HL-60/S4 (cell line): Measurements from ENCODE around the gene FMN2.
"Not testable (repeated sequence)": the region's sequence is repeated elsewhere in the genome, so short reads cannot be mapped to it uniquely, and the experiment has no call there.

Source experiments
- in situ Hi-C: fragments of 300-500 bp; cut with MboI; formaldehyde crosslinking; loops from 2 replicates; pipeline ENCODE4 v1.14.3; 2022; ENCODE audit warnings: low sequenced_read_pairs

The FMN2 gene

GRCh38 chr1:240244968-240245628 lies 153.4 kb downstream of the FMN2 start:
- in situ Hi-C loops = no loop called here

GRCh38 chr1:240245629-240246020 lies 153.9 kb downstream of the FMN2 start:
- in situ Hi-C loops = no loop called here

GRCh38 chr1:240247899-240248298 lies 156.2 kb downstream of the FMN2 start:
- in situ Hi-C loops = no loop called here

- in situ Hi-C loops = no loop called here
These were observed 162.3 kb downstream of the FMN2 start for GRCh38 chr1:240254006-240254405.

- in situ Hi-C loops = no loop called here
These were observed 163.2 kb downstream of the FMN2 start for GRCh38 chr1:240254778-240255291.

- in situ Hi-C loops = no loop called here
These were observed 164.2 kb downstream of the FMN2 start for GRCh38 chr1:240255922-240256321.

- in situ Hi-C loops = no loop called here
These were observed 165.3 kb downstream of the FMN2 start for GRCh38 chr1:240256836-240257503.

- in situ Hi-C loops = no loop called here
These were observed 167.2 kb downstream of the FMN2 start for GRCh38 chr1:240258910-240259309.

GRCh38 chr1:240264494-240264893 lies 172.8 kb downstream of the FMN2 start:
- in situ Hi-C loops = not testable (repeated sequence)

GRCh38 chr1:240271081-240271480 lies 179.4 kb downstream of the FMN2 start:
- in situ Hi-C loops = no loop called here

- in situ Hi-C loops = no loop called here
These were observed 182.9 kb downstream of the FMN2 start for GRCh38 chr1:240274569-240274968.

GRCh38 chr1:240275219-240275618 lies 183.5 kb downstream of the FMN2 start:
- in situ Hi-C loops = not testable (repeated sequence)

GRCh38 chr1:240278082-240278481 lies 186.4 kb downstream of the FMN2 start:
- in situ Hi-C loops = no loop called here

GRCh38 chr1:240280560-240281322 lies 189.1 kb downstream of the FMN2 start:
- in situ Hi-C loops = no loop called here

GRCh38 chr1:240282061-240282830 lies 190.6 kb downstream of the FMN2 start:
- in situ Hi-C loops = no loop called here

GRCh38 chr1:240284656-240285414 lies 193.2 kb downstream of the FMN2 start:
- in situ Hi-C loops = no loop called here

GRCh38 chr1:240285540-240285939 lies 193.9 kb downstream of the FMN2 start:
- in situ Hi-C loops = no loop called here

GRCh38 chr1:240287722-240288121 lies 196.0 kb downstream of the FMN2 start:
- in situ Hi-C loops = no loop called here

GRCh38 chr1:240293706-240294105 lies 202.0 kb downstream of the FMN2 start:
- in situ Hi-C loops = no loop called here

GRCh38 chr1:240294566-240294965 lies 202.9 kb downstream of the FMN2 start:
- in situ Hi-C loops = no loop called here
